ENCODE results near the gene ERI2.

DNA sequence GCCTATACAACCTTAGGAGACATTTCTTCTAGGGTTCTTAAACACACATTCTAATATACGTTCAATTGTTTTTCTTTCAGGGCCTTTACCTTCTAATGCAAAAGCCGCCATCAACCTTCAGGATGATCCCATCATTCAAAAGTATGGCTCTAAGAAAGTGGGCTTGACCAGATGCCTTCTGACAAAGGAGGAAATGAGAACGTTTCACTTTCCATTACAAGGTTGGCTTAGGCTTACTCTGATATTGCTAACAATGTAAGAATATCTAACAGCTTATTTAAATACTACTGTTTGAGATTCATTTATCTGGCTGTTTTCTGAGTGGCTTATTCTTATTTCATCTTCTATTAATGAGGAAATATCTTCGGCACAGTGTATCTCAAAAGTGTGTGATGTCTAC, 15.4 kb upstream of the ERI2 start:
- TF ChIP-seq, protein P1, sequence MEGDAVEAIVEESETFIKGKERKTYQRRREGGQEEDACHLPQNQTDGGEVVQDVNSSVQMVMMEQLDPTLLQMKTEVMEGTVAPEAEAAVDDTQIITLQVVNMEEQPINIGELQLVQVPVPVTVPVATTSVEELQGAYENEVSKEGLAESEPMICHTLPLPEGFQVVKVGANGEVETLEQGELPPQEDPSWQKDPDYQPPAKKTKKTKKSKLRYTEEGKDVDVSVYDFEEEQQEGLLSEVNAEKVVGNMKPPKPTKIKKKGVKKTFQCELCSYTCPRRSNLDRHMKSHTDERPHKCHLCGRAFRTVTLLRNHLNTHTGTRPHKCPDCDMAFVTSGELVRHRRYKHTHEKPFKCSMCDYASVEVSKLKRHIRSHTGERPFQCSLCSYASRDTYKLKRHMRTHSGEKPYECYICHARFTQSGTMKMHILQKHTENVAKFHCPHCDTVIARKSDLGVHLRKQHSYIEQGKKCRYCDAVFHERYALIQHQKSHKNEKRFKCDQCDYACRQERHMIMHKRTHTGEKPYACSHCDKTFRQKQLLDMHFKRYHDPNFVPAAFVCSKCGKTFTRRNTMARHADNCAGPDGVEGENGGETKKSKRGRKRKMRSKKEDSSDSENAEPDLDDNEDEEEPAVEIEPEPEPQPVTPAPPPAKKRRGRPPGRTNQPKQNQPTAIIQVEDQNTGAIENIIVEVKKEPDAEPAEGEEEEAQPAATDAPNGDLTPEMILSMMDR (tag by site-specific recombination; IDR thresholded peaks at IDR 0.05) = no peak
- TF ChIP-seq, protein P2, sequence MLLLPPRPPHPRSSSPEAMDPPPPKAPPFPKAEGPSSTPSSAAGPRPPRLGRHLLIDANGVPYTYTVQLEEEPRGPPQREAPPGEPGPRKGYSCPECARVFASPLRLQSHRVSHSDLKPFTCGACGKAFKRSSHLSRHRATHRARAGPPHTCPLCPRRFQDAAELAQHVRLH (tag by site-specific recombination; IDR thresholded peaks at IDR 0.05) = no peak
- TF ChIP-seq, protein P3, sequence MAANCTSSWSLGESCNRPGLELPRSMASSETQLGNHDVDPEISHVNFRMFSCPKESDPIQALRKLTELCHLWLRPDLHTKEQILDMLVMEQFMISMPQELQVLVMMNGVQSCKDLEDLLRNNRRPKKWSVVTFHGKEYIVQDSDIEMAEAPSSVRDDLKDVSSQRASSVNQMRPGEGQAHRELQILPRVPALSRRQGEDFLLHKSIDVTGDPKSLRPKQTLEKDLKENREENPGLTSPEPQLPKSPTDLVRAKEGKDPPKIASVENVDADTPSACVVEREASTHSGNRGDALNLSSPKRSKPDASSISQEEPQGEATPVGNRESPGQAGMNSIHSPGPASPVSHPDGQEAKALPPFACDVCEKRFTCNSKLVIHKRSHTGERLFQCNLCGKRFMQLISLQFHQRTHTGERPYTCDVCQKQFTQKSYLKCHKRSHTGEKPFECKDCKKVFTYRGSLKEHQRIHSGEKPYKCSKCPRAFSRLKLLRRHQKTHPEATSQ (tag by site-specific recombination; IDR thresholded peaks at IDR 0.05) = no peak
- TF ChIP-seq, protein P4, sequence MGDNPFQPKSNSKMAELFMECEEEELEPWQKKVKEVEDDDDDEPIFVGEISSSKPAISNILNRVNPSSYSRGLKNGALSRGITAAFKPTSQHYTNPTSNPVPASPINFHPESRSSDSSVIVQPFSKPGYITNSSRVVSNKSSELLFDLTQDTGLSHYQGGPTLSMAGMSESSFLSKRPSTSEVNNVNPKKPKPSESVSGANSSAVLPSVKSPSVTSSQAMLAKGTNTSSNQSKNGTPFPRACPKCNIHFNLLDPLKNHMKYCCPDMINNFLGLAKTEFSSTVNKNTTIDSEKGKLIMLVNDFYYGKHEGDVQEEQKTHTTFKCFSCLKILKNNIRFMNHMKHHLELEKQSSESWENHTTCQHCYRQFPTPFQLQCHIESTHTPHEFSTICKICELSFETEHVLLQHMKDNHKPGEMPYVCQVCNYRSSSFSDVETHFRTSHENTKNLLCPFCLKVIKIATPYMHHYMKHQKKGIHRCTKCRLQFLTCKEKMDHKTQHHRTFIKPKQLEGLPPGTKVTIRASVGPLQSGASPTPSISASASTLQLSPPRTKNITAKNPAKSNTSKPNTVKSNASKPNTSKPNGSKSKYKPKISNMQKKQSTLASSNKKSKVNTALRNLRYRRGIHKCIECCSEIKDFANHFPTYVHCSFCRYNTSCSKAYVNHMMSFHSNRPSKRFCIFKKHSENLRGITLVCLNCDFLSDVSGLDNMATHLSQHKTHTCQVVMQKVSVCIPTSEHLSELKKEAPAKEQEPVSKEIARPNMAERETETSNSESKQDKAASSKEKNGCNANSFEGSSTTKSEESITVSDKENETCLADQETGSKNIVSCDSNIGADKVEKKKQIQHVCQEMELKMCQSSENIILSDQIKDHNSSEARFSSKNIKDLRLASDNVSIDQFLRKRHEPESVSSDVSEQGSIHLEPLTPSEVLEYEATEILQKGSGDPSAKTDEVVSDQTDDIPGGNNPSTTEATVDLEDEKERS (tag by site-specific recombination; IDR thresholded peaks at IDR 0.05) = no peak
- no peak for TF ChIP-seq KLF10 (tag by site-specific recombination; IDR thresholded peaks at IDR 0.05)
- no peak for TF ChIP-seq ZNF24 (tag by site-specific recombination; IDR thresholded peaks at IDR 0.05)
- TF ChIP-seq ZNF561 (tag by site-specific recombination; IDR thresholded peaks at IDR 0.05; ENCODE audit: borderline replicate concordance) = no peak

Measured in HEK293 (cell line).